ENCODE measurements around the gene RBM44. TPM values are rescaled to one million over a fixed set of nuclear protein-coding genes. Genes with fewer than 3 reads are reported as not detected.

Gene RBM44
- total RNA-seq, 1 experiment from 2014 or later = 0.14 TPM

DNA sequence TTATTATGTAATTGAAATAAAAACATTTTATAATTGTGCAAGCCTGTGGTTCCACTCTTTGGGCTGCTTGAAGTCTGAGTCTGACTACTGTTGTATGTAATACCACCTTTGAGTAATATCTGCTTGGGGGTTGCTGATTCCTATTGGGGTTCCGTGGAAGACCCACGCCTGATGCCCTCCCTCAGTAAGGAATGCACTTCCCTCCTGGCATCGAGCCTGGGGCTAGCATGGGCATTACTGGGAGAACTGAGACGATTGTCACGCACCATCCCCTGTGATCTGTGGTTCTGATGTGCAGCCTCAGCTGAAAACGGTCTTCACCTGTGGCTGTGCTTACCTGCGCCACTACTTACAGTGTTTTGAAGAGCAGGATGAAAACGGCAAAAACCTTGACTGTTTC lies 32.7 kb upstream of the RBM44 start:
- H3K9me3 Mint-ChIP-seq (ENCODE audit: unreplicated experiment) = no peaks in the 10 kb centered on the region
- Histone ChIP-seq H3K4me3 (ENCODE audit: low read depth, low read length) (no peak overlapping the region), H3K27me3 (replicated peaks; ENCODE audit: control insufficient read depth, insufficient read depth, low read length) (no peaks in the 10 kb centered on the region), H3K4me1 (no peaks in the 10 kb centered on the region), H3K36me3 (ENCODE audit: control insufficient read depth, insufficient read depth, low read length) (no peaks in the 10 kb centered on the region), H3K9me3 (no peaks in the 10 kb centered on the region)
- H3K4me1 Mint-ChIP-seq (ENCODE audit: low read depth, unreplicated experiment) = no peaks in the 10 kb centered on the region
- BruUV-seq (replicated peaks) = no TSS peak
- H3K27me3 Mint-ChIP-seq (ENCODE audit: insufficient read depth, unreplicated experiment) = no peaks in the 10 kb centered on the region
- no peak overlapping the region for H3K27ac Mint-ChIP-seq (ENCODE audit: unreplicated experiment)
- no peak overlapping the region for H3K4me3 Mint-ChIP-seq (ENCODE audit: unreplicated experiment)
- ChIA-PET POLR2A (no interaction called here), CTCF (no interaction called here)
- DNase-seq = no peak
- intact Hi-C loops (cut with micrococcal nuclease; ENCODE audit: unreplicated experiment) = no loop called here
- TF ChIP-seq, protein P1, sequence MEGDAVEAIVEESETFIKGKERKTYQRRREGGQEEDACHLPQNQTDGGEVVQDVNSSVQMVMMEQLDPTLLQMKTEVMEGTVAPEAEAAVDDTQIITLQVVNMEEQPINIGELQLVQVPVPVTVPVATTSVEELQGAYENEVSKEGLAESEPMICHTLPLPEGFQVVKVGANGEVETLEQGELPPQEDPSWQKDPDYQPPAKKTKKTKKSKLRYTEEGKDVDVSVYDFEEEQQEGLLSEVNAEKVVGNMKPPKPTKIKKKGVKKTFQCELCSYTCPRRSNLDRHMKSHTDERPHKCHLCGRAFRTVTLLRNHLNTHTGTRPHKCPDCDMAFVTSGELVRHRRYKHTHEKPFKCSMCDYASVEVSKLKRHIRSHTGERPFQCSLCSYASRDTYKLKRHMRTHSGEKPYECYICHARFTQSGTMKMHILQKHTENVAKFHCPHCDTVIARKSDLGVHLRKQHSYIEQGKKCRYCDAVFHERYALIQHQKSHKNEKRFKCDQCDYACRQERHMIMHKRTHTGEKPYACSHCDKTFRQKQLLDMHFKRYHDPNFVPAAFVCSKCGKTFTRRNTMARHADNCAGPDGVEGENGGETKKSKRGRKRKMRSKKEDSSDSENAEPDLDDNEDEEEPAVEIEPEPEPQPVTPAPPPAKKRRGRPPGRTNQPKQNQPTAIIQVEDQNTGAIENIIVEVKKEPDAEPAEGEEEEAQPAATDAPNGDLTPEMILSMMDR (IDR thresholded peaks at IDR 0.05; ENCODE audit: insufficient read depth in 1 of 2, low read depth in 1 of 2, low read length in 1 of 2, severe bottlenecking in 1 of 2, unreplicated experiment in 1 of 2) = no peak
- H3K36me3 Mint-ChIP-seq (ENCODE audit: insufficient read depth, unreplicated experiment) = peaks cover 24% of the 10 kb centered on the region

DNA sequence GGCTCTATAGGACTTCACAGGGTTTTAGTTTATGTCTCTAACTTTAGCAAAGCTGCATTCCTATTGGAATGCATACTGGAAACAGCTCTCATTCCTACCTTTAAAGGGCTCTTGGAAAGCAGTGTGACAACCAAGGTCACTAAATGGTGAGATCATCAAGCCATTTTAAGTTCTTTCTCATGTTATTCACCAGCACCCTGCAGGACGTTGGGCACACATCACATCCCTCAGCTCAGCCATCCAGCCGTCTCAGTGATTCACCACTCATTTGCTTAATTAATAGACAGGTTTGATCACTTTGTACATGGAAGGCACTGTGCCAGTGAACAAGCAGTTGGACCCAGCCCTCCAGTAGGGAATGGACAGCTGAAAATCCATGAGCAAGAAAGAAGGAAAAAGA lies 32.2 kb upstream of the RBM44 start:
- intact Hi-C loops (cut with micrococcal nuclease; ENCODE audit: unreplicated experiment) = no loop called here
- H3K9me3 Mint-ChIP-seq (ENCODE audit: unreplicated experiment) = no peaks in the 10 kb centered on the region
- H3K4me1 Mint-ChIP-seq (ENCODE audit: low read depth, unreplicated experiment) = no peaks in the 10 kb centered on the region
- no TSS peak for BruUV-seq (replicated peaks)
- no peak for DNase-seq
- ChIA-PET CTCF (no interaction called here), POLR2A (no interaction called here)
- peaks cover 26% of the 10 kb centered on the region for H3K36me3 Mint-ChIP-seq (ENCODE audit: insufficient read depth, unreplicated experiment)
- H3K9me3 ChIP-seq = no peaks in the 10 kb centered on the region
- H3K4me1 ChIP-seq = no peaks in the 10 kb centered on the region
- no peaks in the 10 kb centered on the region for H3K36me3 ChIP-seq (ENCODE audit: control insufficient read depth, insufficient read depth, low read length)
- no peak overlapping the region for H3K4me3 Mint-ChIP-seq (ENCODE audit: unreplicated experiment)
- H3K27ac Mint-ChIP-seq (ENCODE audit: unreplicated experiment) = no peak overlapping the region
- H3K4me3 ChIP-seq (ENCODE audit: low read depth, low read length) = no peak overlapping the region
- TF ChIP-seq, protein P1 (IDR thresholded peaks at IDR 0.05; ENCODE audit: insufficient read depth in 1 of 2, low read depth in 1 of 2, low read length in 1 of 2, severe bottlenecking in 1 of 2, unreplicated experiment in 1 of 2) = no peak
- no peaks in the 10 kb centered on the region for H3K27me3 ChIP-seq (replicated peaks; ENCODE audit: control insufficient read depth, insufficient read depth, low read length)
- H3K27me3 Mint-ChIP-seq (ENCODE audit: insufficient read depth, unreplicated experiment) = no peaks in the 10 kb centered on the region

DNA sequence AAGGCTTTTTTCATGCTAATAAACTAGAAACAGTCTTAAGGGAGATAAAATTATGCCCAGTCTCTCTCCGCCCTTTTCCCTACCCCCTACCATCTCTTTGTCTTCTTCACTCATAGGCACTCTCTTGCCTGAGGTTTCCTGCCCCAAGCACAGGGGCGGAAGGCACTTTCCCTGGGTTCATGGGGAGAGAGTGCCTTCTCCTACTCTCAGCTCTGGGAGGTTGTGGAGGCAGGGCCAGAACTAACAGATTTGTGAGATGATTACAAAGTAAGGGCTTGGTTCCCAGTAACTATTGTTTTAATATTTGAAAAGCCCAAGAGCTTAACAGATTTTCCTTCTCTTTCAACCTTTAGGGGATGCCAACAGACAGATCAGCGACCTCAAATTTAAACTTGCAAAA lies 26.1 kb upstream of the RBM44 start:
- Mint-ChIP-seq H3K9me3 (ENCODE audit: unreplicated experiment) (no peaks in the 10 kb centered on the region), H3K36me3 (ENCODE audit: insufficient read depth, unreplicated experiment) (peaks cover 30% of the 10 kb centered on the region), H3K4me1 (ENCODE audit: low read depth, unreplicated experiment) (no peaks in the 10 kb centered on the region), H3K4me3 (ENCODE audit: unreplicated experiment) (no peak overlapping the region), H3K27me3 (ENCODE audit: insufficient read depth, unreplicated experiment) (no peaks in the 10 kb centered on the region), H3K27ac (ENCODE audit: unreplicated experiment) (no peak overlapping the region)
- no TSS peak for BruUV-seq (replicated peaks)
- TF ChIP-seq, protein P1 (IDR thresholded peaks at IDR 0.05; ENCODE audit: insufficient read depth in 1 of 2, low read depth in 1 of 2, low read length in 1 of 2, severe bottlenecking in 1 of 2, unreplicated experiment in 1 of 2) = no peak
- Histone ChIP-seq H3K27me3 (replicated peaks; ENCODE audit: control insufficient read depth, insufficient read depth, low read length) (no peaks in the 10 kb centered on the region), H3K4me1 (no peaks in the 10 kb centered on the region), H3K36me3 (ENCODE audit: control insufficient read depth, insufficient read depth, low read length) (no peaks in the 10 kb centered on the region), H3K9me3 (no peaks in the 10 kb centered on the region), H3K4me3 (ENCODE audit: low read depth, low read length) (no peak overlapping the region)
- CTCF ChIA-PET = no interaction called here
- POLR2A ChIA-PET = no interaction called here
- DNase-seq = no peak
- intact Hi-C loops (cut with micrococcal nuclease; ENCODE audit: unreplicated experiment) = no loop called here
